ENCODE results near the gene GPC5.

Gene GPC5

DNA sequence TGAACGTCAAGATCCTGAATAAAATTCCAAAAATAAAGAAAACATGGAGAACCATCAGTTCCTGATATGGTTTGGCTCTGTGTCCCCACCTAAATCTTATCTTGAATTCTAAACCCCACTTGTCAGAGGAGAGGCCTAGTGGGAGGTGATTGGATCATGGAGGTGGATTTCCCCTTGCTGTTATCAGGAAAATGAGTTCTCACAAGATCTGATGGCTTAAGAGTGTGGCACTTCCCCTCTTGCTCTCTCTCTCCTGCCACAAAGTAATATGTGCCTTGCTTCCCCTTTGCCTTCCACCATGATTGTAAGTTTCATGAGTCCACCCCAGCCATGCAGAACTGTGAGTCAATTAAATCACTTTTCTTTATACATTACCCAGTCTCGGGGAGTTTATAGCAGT is 827.4 kb downstream of the GPC5 start:
- no peaks in the 10 kb centered on the region for H3K36me3 ChIP-seq (replicated peaks; ENCODE audit: low read depth, low read length)
- H3K4me1 ChIP-seq (ENCODE audit: low read length) = peaks cover 13% of the 10 kb centered on the region
- H3K4me2 ChIP-seq (ENCODE audit: low read length) = no peak overlapping the region
- H3K79me2 ChIP-seq (ENCODE audit: low read length) = no peaks in the 10 kb centered on the region
- no peak overlapping the region for H3K27ac ChIP-seq (ENCODE audit: low read length)
- H4K20me1 ChIP-seq (ENCODE audit: insufficient read depth, low read length) = no peaks in the 10 kb centered on the region
- no peak overlapping the region for H3K9ac ChIP-seq (ENCODE audit: low read length)
- H3K27me3 ChIP-seq (ENCODE audit: low read depth, low read length) = no peaks in the 10 kb centered on the region
- TF ChIP-seq EZH2phosphoT487 (IDR thresholded peaks at IDR 0.05; ENCODE audit: low read depth) = no peak
- TF ChIP-seq, protein P1, sequence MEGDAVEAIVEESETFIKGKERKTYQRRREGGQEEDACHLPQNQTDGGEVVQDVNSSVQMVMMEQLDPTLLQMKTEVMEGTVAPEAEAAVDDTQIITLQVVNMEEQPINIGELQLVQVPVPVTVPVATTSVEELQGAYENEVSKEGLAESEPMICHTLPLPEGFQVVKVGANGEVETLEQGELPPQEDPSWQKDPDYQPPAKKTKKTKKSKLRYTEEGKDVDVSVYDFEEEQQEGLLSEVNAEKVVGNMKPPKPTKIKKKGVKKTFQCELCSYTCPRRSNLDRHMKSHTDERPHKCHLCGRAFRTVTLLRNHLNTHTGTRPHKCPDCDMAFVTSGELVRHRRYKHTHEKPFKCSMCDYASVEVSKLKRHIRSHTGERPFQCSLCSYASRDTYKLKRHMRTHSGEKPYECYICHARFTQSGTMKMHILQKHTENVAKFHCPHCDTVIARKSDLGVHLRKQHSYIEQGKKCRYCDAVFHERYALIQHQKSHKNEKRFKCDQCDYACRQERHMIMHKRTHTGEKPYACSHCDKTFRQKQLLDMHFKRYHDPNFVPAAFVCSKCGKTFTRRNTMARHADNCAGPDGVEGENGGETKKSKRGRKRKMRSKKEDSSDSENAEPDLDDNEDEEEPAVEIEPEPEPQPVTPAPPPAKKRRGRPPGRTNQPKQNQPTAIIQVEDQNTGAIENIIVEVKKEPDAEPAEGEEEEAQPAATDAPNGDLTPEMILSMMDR (IDR thresholded peaks at IDR 0.05; ENCODE audit: low read depth, low read length) = no peak
- H3K4me3 ChIP-seq (ENCODE audit: low read length) = no peak overlapping the region
- no peak overlapping the region for H2AFZ ChIP-seq (ENCODE audit: low read depth, low read length)
- H3K9me3 ChIP-seq (ENCODE audit: insufficient read depth, low read length) = no peaks in the 10 kb centered on the region

DNA sequence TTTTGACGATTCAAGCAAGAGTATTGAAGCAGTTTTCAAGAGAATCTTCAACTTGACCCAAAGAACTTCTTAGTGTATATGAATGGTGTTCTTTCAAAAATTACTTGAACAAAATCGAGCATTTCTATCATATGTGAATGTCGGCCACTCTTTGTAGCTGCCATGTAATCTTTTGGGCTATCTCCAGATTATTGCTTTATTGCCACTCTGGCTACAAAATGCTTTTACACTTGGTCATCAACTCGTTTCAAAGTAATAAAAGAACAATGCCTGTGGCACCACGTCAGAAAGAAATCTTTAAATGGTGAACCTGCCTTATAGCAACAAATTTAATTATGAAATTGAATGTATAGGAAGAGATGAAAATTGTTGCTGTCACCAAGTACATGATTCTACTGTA is 834.5 kb downstream of the GPC5 start:
- no peak overlapping the region for H3K4me3 ChIP-seq (ENCODE audit: low read length)
- no peak overlapping the region for H2AFZ ChIP-seq (ENCODE audit: low read depth, low read length)
- H3K9me3 ChIP-seq (ENCODE audit: insufficient read depth, low read length) = no peaks in the 10 kb centered on the region
- no peaks in the 10 kb centered on the region for H3K4me1 ChIP-seq (ENCODE audit: low read length)
- no peaks in the 10 kb centered on the region for H3K36me3 ChIP-seq (replicated peaks; ENCODE audit: low read depth, low read length)
- no peak overlapping the region for H3K27ac ChIP-seq (ENCODE audit: low read length)
- no peak overlapping the region for H3K9ac ChIP-seq (ENCODE audit: low read length)
- H3K27me3 ChIP-seq (ENCODE audit: low read depth, low read length) = no peaks in the 10 kb centered on the region
- no peaks in the 10 kb centered on the region for H3K79me2 ChIP-seq (ENCODE audit: low read length)
- H3K4me2 ChIP-seq (ENCODE audit: low read length) = no peak overlapping the region
- H4K20me1 ChIP-seq (ENCODE audit: insufficient read depth, low read length) = no peaks in the 10 kb centered on the region
- no peak for TF ChIP-seq EZH2phosphoT487 (IDR thresholded peaks at IDR 0.05; ENCODE audit: low read depth)
- TF ChIP-seq, protein P1 (IDR thresholded peaks at IDR 0.05; ENCODE audit: low read depth, low read length) = no peak

DNA sequence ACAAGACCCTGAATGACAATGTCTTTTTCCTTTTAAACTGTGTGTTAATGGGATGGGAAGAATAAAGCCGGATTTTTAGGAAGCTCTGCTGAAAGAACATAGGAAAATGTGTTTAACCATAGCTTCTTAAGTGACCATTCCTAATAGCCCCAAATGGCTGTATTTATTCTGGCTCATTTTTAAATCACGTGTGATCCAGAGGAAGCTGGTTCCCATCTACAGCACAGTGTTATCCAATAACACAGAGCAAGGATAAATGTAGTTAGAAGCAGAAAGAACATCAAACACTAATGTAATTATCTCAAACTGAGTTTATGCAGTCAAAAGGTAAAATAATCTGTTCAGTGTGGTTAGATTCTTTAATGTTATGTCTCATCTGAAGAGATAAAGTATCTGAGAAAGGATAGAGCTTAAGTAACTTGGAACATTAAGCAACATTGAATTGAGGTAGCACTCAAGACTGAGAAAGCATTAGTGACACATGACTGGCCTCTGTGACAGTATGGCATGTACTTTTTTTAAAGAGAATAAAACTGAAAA is 853.3 kb downstream of the GPC5 start:
- no peaks in the 10 kb centered on the region for H3K27me3 ChIP-seq (ENCODE audit: low read depth, low read length)
- no peak overlapping the region for H3K4me3 ChIP-seq (ENCODE audit: low read length)
- H3K9ac ChIP-seq (ENCODE audit: low read length) = no peak overlapping the region
- no peak overlapping the region for H3K27ac ChIP-seq (ENCODE audit: low read length)
- no peak overlapping the region for H3K4me2 ChIP-seq (ENCODE audit: low read length)
- H2AFZ ChIP-seq (ENCODE audit: low read depth, low read length) = 0 out of 2 replicates have a peak overlapping the region, but pooled peaks have one; percentile 10
- no peaks in the 10 kb centered on the region for H3K79me2 ChIP-seq (ENCODE audit: low read length)
- H3K36me3 ChIP-seq (replicated peaks; ENCODE audit: low read depth, low read length) = no peaks in the 10 kb centered on the region
- no peaks in the 10 kb centered on the region for H4K20me1 ChIP-seq (ENCODE audit: insufficient read depth, low read length)
- H3K9me3 ChIP-seq (ENCODE audit: insufficient read depth, low read length) = no peaks in the 10 kb centered on the region
- H3K4me1 ChIP-seq (ENCODE audit: low read length) = no peaks in the 10 kb centered on the region
- TF ChIP-seq, protein P1 (IDR thresholded peaks at IDR 0.05; ENCODE audit: low read depth, low read length) = no peak

DNA sequence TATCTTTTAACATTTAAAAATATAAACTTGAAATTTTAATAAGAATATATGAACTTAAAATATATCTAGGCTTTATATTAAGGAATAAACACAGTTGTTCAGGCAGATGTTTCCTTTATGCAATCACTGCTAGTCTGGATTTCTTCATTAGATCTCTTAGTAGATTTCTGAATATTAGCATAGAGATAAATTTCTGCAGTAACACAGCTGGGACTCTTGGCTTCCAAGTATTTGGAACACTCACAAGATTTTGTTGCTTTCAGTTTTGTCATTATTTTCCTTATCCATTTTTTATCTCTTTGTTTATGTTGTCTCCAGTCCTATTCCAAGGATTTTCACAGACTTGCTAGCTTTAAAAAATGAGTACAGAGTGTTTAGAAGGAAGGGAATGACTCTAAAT is 857.1 kb downstream of the GPC5 start:
- H3K4me1 ChIP-seq (ENCODE audit: low read length) = peaks cover 26% of the 10 kb centered on the region
- H3K9ac ChIP-seq (ENCODE audit: low read length) = no peak overlapping the region
- H3K4me3 ChIP-seq (ENCODE audit: low read length) = no peak overlapping the region
- H3K4me2 ChIP-seq (ENCODE audit: low read length) = no peak overlapping the region
- no peaks in the 10 kb centered on the region for H3K9me3 ChIP-seq (ENCODE audit: insufficient read depth, low read length)
- no peaks in the 10 kb centered on the region for H3K79me2 ChIP-seq (ENCODE audit: low read length)
- H2AFZ ChIP-seq (ENCODE audit: low read depth, low read length) = no peak overlapping the region
- no peaks in the 10 kb centered on the region for H3K27me3 ChIP-seq (ENCODE audit: low read depth, low read length)
- TF ChIP-seq EZH2phosphoT487 (IDR thresholded peaks at IDR 0.05; ENCODE audit: low read depth) = no peak
- TF ChIP-seq, protein P1 (IDR thresholded peaks at IDR 0.05; ENCODE audit: low read depth, low read length) = no peak
- H3K36me3 ChIP-seq (replicated peaks; ENCODE audit: low read depth, low read length) = no peaks in the 10 kb centered on the region
- no peaks in the 10 kb centered on the region for H4K20me1 ChIP-seq (ENCODE audit: insufficient read depth, low read length)
- no peak overlapping the region for H3K27ac ChIP-seq (ENCODE audit: low read length)

Measured in OCI-LY3 (cell line).